Eye (tissue), 1 donor: ENCODE measurements around the gene TTC32.

Experiments
- DNase-seq: peaks from one replicate; pipeline ENCODE4 v3.0.0-alpha.2; 2015

The TTC32 gene

DNA sequence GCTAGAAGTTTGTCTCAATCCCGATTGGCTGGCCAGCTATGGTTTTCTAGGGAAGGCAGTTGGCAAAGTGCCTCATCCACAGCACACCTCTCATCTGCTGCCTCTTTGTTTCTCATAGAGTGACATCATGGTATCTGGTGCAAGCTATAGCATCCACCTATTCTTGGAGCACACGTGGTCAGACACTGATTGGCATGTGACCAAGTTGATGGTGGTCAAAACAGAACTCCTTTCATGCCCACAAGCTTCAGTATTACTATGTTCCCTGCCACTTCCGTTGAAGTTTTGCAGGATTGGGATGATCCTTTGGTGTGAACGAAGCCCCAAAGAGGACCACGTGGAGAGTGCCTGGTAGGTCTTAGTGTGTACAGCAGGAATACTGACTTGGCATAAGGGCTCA lies 28.8 kb downstream of the TTC32 start:
- no peak for DNase-seq

DNA sequence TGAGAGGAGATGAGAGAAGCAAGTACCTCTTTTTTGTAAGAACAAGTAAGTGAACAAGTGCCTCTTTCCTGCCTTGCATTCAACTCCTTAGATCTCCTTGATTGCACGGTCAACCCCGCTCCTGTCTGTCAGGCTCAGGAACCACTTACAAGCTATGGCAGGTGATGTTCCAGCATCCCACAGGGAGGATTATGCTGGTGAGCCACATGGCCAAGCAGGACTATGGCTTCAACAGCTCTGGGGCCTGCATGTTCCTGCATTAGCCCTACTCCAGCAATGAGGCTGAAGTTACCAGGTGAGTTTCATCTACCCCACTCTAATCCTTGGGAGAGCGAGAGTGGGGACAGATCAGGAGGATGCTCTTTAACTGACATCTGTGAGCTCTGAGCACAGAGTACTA lies 29.5 kb downstream of the TTC32 start:
- DNase-seq = no peak

DNA sequence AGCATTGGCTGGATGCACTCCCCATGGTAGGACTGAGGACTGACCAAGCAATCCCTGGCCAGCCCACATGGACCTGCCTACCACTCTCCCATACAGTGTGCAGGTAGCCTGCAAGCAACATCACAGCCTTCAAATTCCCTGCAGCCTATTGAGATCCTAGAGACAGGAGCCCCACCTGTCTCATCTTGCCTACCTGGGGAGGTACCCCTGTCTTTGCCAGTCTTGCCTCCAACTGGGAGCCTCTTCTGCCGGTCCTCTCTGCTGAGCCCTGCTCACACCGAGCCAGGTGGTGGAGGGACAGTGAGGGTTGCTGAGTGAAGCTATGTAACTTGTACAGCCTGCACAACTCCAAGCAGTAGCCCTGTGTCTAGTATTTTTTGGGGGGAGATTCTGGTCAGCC lies 29.9 kb downstream of the TTC32 start:
- no peak for DNase-seq

DNA sequence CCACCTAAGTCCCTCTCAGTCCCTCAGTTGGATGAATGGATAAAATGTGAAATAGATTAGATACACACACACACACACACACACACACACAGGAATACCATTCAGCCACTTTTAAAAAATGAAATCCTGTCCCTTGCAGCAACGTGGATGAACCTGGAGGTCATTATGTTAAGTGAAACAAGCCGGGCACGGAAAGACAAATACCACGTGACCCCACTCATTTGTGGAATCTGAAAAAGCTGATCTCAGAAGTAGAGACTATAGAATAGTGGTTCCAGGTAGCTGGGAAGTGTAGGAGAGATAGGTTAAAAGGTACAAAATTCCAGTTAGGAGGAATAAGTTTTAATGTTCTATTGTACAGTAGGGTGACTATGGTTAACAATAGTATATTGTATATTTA lies 31.0 kb downstream of the TTC32 start:
- no peak for DNase-seq

DNA sequence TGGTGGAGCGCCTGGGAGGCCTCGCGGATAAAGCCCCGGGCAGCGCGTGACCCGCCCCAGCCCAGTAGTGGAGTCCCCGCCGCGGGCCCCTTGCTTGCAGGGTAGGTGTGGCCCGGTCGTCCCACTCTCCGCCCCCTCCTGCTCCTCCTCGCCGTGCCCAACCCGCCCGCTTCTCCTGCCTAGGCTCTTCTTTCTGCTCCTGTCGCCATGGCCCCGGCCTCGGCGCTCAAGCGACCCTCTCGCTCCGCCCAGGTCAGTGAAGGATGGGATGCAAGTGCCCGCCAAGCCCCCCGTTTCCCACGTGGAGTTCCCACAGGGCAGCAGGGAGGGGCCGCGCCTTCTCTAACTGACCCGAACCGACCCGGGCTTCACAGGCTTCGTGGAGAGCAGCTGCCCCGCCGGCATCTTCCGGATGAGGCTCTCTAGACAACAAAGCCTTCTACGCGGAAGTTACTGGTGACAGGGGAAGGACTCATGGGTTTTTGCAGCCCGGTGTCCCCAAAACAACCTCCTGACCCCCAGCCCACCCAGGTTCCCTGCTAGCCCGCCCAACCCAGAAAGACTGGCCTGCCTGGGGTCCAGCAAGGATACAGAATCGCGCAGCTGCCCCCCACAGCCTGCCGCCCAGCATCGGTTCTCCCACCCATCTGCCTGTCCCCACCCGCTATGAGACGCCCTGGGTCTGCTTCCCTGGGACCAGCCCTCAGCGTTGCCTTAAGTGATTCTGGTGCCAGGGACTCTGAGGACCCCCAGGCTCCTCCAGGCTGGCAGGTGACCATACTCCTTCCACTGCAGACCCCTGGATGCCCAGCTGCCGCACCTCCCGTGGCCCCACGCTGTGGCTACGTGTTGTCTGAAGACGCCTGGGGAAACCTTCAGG lies 32.8 kb downstream of the TTC32 start:
- DNase-seq = peak; percentile 80

DNA sequence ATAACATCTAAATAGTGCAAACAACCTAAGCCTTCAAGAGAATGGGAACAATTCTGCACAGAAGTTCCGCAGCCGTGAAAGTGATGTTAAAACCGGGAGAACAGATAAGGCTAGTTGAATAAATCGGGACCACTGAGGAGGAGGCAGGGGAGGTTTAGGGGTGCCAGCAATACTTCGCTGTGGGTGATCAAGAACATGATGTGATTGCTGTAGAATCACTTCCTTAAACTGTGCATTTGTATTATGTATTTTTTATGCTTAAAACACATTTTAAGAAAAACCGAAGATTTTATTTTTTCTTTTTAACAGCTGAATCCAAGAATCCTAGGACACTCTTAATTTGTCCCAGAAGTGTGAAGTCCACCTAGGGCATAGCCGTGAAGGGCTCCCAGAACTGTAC lies 33.6 kb downstream of the TTC32 start:
- DNase-seq = no peak

DNA sequence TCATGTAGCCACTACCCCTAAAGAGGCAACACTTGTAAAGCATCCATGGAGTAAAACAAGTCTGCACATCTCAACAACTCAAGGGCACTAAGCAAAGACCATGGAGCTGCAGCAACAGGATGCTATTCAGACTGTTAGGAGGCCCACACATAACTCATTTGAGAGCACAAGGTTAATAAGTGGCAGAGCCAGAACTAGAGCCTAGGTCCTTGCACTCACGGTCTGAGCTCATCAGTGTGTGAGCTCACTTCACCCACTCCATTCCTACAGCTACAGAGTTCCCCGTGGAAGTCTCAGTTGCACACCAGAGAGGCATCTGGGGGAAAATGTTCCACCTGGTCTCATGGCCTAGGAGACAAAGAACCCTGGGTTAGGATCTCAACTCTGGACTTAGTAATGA lies 35.0 kb downstream of the TTC32 start:
- DNase-seq = no peak

DNA sequence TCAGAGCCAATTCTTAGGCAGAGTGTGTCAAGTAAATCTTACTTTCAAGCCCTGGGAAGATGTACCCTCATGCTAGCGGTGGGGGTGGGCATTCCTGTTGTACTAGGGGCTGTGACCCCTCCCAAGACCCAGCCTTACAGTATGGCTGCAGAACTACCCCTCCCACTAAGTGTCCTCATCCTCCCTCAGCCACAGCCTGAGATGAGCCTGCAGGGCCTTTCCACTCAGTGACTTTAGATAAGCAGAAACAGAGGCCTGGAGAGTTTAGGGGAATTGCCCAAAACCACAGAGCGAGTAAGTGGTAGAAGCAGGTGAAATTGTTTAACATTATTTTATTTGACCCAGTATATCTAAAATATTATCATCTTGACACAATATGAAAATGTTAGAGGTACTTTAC lies 36.6 kb downstream of the TTC32 start:
- DNase-seq = no peak

DNA sequence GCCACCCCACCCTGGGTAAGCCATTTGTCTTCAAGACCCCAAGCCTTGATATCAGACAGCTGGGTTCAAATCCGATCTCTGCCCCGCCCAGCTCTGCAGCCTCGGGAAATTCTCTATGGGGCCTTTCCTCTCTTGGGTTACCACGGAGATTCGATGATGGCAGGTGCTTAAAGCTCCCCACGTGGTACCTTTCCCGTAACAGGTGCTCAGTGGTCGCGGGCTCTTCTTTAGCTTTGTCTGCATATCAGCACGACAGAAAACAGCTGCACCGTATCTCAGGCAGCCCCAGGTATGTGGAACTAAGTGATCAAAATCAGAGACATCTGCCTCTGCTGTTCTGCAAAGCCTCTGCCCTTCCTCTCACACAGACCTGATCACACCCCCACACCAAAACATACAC lies 37.4 kb downstream of the TTC32 start:
- no peak for DNase-seq

DNA sequence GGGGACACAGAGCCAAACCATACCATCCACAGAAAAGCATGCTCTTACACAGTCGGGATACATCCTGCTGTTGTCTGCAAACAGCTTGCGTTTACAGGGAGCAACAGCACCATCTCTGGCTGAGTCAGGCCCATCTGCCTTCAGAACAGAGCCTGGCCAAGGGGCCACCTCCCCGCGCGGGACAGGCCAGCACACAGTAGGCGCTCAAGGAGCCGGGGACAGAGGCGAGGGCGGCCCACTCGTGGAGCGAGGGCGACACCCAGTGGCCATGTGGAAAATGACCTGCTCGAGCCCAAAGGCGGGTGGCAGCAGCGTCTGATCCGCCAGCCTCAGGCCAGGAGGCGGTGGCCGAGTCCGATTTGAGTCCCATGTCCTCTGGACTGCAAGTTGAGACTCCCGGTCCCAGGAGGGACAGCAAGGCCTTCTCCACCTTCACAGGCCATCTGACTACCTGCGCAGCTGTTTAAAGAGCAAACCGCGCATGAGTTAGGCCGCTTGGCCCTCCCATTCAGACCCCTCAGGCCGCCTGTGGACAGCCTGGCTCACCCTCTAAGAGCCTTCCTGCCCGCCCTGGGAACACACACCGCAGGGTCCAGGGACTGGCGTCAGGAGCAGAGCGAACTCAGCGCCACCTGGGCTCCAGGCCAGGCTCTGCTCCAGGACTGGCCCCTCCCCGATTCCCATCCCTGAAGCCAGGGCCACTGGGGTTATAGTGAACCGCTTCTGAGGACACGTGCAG lies 38.3 kb downstream of the TTC32 start:
- DNase-seq = peak; percentile 86

DNA sequence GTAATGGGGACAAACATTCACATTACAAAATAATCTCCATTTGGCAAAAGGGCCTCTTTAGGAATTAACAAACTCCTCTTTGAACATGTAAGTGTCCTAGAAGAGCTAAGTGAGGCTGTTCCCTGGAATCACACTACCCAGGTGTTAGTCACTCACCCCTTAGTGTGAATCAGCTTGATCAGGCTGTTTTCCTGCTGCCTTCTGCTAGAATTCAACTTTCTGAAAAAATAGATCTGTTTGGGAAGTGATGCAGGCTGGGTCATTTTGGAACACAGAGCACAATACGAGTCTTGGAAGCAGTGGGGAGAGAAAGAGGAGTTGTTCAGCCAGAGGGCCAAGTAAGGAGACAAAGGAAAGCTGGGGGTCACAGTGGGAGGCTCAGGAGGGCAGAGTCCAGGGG lies 40.0 kb downstream of the TTC32 start:
- DNase-seq = no peak

DNA sequence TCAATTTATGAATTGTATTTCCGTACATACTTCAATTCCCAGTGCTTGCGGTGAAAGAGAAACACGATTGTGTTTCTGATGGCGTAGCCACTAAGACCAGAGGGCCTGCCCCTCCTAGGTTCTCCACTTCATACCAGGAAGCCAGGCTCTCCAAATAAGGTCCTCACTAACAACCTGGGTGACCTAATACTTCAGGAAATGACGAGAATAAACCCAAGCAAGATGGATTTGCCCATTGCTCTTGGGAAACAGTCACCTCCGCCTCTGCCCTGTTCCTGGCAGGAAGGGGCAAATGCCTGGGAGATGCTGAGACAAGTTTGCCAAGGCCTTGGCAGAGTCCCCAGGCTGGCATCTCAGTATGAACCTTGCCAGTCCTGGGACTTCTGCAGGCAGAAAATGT lies 41.8 kb downstream of the TTC32 start:
- DNase-seq = no peak

DNA sequence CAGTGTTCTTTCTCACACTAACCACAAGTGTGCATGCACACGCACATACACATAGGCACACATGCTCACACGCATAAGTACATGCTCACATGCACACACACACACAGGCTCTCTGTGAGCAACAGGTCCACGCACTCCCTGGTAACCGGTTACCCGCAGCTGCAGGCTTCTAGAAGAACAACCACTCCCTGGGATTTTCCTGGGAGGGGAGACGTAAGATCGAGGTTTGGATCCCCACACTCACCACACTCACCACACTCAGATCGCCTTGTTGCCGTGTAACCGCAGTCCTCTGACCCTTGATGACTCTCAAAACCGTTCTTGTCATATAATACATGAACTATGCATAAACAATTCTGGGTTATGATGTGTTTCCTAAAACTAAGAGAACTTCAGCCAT lies 42.2 kb downstream of the TTC32 start:
- peak; percentile 40 for DNase-seq

DNA sequence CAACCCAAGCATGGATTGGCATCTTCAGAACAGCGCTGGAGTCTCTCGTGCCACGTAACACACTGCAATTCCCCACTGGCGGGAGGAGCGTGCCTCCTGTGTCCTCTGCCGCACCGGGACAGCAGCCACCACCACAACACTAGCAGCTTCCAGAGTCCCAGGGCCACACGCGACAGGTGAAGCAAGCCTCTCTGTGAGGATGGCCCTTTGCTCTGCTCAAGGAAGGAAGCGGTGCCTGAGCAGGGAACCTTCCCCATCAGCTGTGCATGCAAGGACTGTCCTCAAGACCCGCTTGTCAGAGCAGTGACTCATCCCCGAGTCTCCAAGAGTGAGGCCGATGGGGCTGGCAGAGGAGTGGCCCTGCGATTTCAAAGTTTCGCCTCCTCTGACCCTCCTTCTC lies 44.0 kb downstream of the TTC32 start:
- DNase-seq = no peak

DNA sequence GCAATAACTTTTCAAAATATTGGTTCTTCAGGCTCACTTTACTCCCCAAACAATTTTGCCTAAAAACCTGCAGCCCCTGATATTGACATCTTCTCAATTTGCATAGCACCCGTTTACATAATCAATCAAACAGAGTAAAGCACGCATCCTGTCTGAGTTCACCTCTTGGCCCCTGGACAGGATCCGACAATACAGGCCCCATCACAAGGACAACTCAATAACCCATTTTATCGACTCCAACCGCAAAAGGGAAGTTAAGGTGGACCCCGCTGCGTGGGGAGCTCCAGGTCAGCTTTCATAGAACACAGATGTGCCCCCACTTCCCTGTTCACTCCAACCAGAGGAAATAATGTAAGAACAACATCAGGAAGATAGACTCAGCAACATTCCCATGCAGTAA lies 44.7 kb downstream of the TTC32 start:
- DNase-seq = no peak

DNA sequence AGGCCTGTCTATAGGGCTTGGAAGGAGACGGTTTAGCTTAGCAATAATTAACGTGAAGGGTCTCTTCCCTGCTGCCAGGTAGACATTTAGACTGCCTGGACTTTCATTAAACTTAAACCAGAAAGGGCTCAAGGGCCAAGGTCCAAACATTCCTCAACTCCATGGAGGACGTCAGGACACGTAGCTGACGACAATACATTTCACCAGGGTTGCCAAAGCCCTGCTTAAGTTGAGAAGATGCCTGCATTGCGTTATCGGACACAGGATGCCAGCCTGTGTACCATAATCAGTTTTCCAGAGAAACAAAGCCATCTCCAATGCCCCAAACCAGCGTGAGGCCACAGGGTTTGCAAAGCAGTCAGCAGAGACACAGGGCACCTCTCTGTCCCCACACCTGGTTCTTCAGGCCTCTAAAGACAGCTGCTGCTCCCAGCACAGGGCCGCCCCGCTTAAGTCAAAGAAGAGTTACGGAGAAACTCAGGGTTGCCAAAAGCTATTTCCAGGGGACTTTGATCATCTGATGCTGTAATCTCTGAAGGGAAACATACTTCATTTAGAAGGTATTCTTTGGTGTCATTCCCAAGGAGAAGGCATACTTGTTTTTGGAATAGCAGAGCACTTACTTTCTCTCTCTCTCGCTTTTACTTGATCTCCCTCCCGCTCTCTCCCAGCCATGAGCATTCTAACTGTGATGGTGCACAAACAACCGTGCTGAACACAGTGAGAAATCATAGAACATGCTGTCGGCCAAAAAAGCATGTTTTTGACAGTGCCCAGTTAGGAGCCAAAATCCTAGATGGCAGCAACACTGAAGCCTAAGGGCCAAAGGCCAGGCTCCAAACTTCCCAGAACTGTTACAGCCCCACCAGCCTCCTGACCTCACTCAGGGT lies 46.0 kb downstream of the TTC32 start:
- no peak for DNase-seq

DNA sequence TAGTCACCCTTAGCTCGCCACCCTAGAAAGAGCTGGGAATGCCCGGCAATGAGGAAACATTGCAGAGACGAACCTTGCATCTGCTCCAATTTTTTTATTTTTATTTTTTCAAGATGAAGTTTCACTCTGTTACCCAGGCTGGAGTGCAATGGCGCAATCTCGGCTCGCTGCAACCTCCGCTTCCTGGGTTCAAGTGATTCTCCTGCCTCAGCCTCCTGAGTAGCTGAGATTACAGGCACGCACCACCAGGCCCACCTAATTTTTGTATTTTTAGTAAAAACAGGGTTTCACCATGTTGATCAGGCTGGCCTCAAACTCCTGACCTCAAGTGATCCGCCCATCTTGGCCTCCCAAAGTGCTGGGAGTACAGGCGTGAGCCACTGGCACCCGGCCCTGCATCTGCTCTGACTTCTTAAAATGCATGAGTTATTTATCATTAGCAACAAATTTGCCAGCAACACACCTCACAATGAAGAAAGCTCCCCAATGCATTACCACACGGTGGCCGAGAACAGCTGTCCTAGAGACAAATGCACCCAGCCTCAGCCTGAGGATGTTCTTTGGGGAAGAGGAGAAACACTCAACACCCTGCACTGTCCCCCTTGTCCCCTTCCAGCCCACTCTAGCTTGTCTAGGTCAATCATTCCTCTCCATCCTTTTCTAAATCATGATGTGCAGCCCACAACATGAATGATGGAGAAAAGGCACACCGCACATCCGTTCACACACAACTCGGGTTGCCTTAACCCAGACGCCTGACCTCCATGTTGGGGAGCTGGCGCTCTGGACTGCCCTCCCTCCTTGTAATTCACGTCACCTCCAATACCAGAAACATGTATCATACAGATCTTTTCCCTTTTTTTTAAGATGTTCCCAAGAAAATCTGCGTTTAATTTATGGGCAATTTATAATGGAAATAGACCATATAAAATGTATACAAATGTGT lies 46.9 kb downstream of the TTC32 start:
- no peak for DNase-seq

DNA sequence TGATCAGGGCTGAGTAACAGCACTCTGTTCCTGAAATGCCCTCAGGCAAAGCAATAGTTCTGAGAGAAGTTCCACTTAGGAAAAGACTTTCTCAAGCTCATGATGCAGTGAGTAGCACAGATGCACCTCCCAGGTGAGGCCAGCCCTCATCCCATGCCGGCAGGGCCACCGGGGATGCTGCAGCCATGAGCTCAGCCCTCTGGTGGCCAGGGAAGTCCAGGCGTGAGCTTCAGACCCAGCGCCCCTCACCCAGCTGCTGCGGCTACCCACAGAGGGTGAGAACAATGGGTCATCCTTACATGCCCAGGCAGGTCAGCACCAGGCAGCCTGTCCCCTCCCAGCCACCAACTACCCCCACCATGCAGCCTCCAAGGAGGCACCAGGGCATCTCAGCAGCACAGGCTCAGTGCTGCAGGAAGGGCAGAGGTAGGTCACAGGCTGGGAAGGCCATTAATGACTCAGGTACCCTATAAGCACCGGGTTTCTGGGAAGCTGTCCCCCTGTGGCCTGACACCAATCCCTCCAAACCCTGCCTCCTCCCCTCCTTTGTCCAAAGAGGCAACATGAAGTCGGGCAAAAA lies 50.6 kb downstream of the TTC32 start:
- no peak for DNase-seq

DNA sequence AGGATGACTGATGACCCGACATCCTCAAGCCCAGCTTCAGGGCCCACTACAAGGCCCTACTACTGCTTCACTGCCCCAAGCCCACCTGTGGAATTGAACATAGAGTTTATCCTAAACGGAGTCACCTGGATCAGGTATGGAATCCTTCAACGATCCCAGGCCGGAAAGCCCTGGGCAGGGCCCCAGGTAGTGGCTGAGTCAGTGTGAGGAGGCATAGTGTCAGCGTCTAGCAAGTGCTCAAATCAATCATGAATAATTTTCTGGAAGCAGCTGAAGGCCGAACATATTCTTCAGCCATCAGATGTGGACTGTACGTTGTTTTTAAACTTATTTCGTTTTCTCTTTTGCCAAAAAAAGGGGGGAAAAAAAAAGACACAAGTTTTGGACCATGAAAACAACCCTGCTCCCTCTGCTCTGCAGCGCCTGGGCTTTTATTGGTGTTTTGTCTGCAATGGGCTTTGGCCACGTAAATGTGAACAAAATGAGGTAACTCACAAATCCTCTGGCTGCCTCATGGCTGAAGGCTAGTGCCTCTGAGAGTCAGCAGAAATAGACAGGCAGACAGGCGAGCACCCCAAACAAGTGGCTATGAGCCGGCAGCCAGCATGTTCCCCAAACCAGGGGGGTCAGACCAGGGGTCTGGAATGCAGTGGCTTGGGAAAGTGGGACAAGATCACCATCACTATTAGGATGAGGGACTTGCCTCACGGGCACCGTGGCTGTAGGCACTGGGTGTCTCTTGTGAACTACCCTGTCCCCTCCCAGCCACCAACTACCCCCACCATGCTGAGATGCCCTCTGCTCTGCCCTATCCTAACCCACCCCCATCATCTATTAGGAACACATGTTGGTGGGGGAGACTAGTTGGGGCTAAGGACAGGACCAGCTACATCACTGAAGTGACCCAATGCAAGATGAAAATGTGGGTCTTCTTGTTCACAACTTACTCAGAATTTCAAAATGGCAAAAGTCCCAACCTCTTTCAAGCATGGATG lies 51.4 kb downstream of the TTC32 start:
- DNase-seq = no peak

DNA sequence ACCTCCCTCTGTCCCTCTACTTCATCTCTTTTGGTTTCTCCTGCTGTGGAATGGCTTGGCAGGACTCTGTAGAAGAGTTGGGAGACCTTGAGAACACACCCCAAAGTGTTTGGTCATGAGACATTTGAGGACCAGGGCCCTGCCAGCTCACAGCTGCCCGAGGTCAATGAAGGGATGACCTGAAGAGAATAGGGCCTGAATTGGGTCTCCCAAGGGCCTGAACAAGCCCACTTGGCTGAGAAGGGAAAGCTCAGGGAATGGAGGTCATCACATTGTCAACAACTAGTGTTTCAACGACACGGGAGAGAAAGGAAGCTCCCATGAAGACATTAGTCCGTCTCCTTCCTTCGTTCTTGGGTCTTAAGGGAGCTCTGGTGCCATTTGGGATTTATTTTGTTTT lies 52.8 kb downstream of the TTC32 start:
- no peak for DNase-seq
